Hematopoietic multipotent progenitor cell treated with erythropoietin and hydrocortisone succinate and interleukin-3 and kit ligand, for 17 days (in vitro differentiated cells): ENCODE measurements around the gene FAM107B.
"Not testable (repeated sequence)": the region's sequence is repeated elsewhere in the genome, so short reads cannot be mapped to it uniquely, and the experiment has no call there.

Source experiments
- DNase-seq: peaks from one replicate; pipeline ENCODE4 v3.0.0-alpha.2; 2015; ENCODE audit warnings: low spot score

The FAM107B gene

GRCh38 chr10:14601326-14601725 lies 173.4 kb downstream of the FAM107B start:
- no peak for DNase-seq

GRCh38 chr10:14600065-14600464 lies 174.6 kb downstream of the FAM107B start:
- no peak for DNase-seq

- no peak for DNase-seq
Measured at GRCh38 chr10:14598809-14599764, 175.6 kb downstream of the FAM107B start.

- DNase-seq, result no peak
Measured at GRCh38 chr10:14595526-14596182, 179.0 kb downstream of the FAM107B start.

GRCh38 chr10:14594878-14595525 lies 179.7 kb downstream of the FAM107B start:
- DNase-seq, result no peak

GRCh38 chr10:14593806-14594205 lies 180.9 kb downstream of the FAM107B start:
- no peak for DNase-seq

- no peak for DNase-seq
Measured at GRCh38 chr10:14592566-14592965, 182.1 kb downstream of the FAM107B start.

- no peak for DNase-seq
Measured at GRCh38 chr10:14592026-14592425, 182.7 kb downstream of the FAM107B start.

GRCh38 chr10:14588938-14589294 lies 185.8 kb downstream of the FAM107B start:
- DNase-seq, result not testable (repeated sequence)

- no peak for DNase-seq
Measured at GRCh38 chr10:14588084-14588937, 186.4 kb downstream of the FAM107B start.

GRCh38 chr10:14587540-14588083 lies 187.1 kb downstream of the FAM107B start:
- no peak for DNase-seq

GRCh38 chr10:14586901-14587300 lies 187.8 kb downstream of the FAM107B start:
- no peak for DNase-seq

GRCh38 chr10:14585287-14586193 lies 189.2 kb downstream of the FAM107B start:
- DNase-seq, result no peak

- DNase-seq, result no peak
Measured at GRCh38 chr10:14584661-14585060, 190.0 kb downstream of the FAM107B start.

GRCh38 chr10:14583967-14584366 lies 190.7 kb downstream of the FAM107B start:
- no peak for DNase-seq

- no peak for DNase-seq
Measured at GRCh38 chr10:14583252-14583651, 191.4 kb downstream of the FAM107B start.

- no peak for DNase-seq
Measured at GRCh38 chr10:14581553-14582321, 193.0 kb downstream of the FAM107B start.

GRCh38 chr10:14580671-14581332 lies 193.9 kb downstream of the FAM107B start:
- no peak for DNase-seq

- no peak for DNase-seq
Measured at GRCh38 chr10:14579405-14579804, 195.3 kb downstream of the FAM107B start.
